Germinal center (tissue), 1 donor: Measurements from ENCODE around the gene OR2A7.
"Not testable (repeated sequence)": the region's sequence is repeated elsewhere in the genome, so short reads cannot be mapped to it uniquely, and the experiment has no call there.

ENCODE experiments used
- DNase-seq: peaks from one replicate; pipeline ENCODE4 v3.0.0; 2012; ENCODE audit warnings: mixed read lengths, low spot score

The OR2A7 gene

GRCh38 chr7:144252307-144252706 is 12.3 kb downstream of the OR2A7 start:
- not testable (repeated sequence) for DNase-seq

- not testable (repeated sequence) for DNase-seq
Measured at GRCh38 chr7:144247674-144248330, 16.8 kb downstream of the OR2A7 start.

GRCh38 chr7:144246967-144247366 is 17.6 kb downstream of the OR2A7 start:
- not testable (repeated sequence) for DNase-seq

DNA sequence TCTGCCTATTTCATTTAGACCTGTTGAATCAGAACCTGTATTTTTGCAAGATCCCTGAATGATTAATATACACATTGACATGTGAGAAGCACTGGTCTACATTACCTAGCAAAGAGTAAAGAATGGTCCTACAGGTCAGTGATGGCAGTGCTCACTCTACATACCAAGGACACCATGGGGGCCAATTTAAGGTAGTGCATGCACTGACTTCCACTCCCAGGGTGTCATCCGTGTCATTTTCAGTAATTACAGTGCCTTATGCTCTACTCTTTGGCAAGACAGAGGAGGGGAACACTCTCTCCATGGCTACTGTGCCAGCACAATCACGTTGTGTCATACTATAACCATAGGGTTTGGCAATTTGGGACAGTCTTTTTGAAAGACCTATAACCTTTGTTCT is 19.2 kb downstream of the OR2A7 start:
- DNase-seq = not testable (repeated sequence)

GRCh38 chr7:144239365-144239764 is 25.2 kb downstream of the OR2A7 start, which contains the start of gene OR2A42:
Gene OR2A42, minus strand, starts transcription at chr7:144239605. Its CDS starts 6,762 bp downstream, at chr7:144232843.
- DNase-seq = not testable (repeated sequence)

- not testable (repeated sequence) for DNase-seq
Measured at GRCh38 chr7:144238530-144239082, 26.0 kb downstream of the OR2A7 start.

DNA sequence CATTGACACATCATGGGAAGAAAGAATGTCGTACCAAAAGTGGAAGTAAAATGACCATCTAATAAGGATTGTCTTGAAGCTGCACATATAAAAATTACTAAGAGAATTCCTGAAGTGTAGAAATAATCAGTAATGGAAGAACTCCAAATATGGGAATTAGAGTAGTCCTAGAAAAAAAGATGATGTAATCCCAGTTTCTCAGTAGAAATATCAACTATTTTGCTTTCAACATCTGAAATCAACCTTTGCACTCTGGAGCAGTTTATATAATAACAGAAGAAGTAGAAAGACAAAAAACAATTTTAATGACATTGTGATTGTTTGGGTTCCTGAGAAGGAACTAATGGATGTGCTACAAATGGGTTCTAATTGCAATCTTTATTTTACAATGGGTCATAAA is 31.6 kb downstream of the OR2A7 start:
- not testable (repeated sequence) for DNase-seq

DNA sequence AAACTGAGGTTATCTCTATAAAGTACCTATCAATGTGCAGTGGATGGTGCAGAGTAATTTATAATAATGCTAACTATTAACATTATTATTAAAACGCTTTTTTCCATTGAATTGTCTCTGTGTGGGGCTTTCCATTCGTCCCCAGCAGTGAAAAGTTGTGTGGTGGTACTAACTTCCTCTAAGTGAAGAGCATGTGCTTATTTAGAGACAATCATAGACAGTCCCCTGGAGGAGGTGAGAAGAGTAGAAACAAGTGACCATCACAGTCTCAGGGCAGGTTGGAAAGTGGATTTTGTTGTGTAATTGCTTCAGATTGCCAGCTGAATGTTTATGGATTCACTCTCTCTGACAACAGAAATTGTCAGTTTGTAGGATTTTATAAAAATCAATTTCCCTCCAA is 33.6 kb downstream of the OR2A7 start:
- not testable (repeated sequence) for DNase-seq

DNA sequence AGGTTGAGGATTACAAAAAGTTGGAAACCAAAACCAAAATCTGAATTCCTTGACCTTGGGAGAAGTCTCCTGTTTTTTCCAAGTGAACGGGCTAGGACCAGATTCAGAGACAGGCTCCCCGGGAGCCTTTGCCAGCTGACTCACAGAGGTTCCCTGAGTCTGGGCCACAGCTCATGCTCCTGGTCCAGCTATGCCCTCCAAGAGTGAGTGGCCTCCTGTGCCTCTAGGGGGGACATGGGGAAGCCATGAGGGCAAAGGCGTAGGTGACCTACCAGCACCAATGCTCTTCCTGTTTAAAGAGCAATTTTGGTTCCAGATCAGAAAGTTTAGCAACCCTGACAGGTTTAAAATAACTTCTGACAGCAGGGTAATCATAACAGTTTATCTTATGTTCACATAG is 35.8 kb downstream of the OR2A7 start:
- DNase-seq = not testable (repeated sequence)

DNA sequence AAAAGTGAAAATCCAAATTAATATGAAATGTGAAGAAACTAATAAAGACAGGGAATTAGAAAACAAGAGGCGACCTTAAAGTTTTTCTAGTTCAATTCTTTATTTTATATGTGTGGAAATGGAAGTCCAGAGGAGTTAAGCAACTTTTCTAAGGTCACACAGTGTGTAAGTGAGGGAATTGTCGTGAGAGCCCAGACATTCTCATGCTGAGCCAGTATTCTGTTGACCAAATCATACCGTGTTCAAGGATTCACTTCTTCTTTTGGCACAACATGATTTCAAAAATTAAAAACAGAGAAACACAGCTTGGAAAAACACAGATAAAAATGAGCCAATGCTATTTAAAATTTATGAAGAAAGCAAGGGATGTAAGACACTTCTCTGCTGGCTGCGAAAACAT is 37.7 kb downstream of the OR2A7 start:
- DNase-seq = not testable (repeated sequence)

DNA sequence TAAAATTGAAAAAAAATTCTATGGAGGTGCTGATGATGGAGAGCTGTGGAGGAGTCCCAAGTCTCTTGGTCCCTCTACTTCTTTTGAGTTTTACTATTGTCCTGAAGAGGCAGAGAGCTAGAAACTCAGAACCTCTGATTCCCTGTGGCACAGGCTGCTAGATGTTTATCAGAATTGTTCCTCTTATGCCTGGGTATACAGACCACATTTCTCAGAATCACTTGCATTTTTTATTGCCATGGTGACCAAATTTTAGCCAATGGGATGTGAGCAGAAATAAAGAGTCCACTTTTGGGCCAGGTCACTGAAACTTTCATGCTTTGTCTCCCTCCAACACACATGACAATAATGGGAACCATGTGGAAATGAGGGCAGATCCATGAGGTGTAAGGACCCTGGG is 40.9 kb downstream of the OR2A7 start:
- not testable (repeated sequence) for DNase-seq

DNA sequence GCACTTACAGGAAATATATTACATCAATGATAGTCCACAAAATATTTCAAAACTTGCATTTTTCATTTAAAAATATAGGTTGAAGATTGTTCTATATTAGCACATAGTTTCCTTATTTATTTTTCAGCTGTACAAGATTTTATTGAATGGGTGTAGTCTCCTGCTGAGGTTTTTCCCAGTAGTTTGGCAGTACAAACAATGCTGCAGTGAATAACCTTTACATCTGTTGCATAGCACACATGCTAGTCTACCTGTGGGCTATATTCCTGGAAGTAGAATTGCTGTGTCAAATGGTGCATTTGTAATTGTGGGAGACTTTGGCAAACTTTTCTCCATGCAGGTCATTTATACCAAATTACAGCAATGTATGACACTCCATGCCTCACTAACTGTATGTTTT is 44.1 kb downstream of the OR2A7 start:
- not testable (repeated sequence) for DNase-seq

DNA sequence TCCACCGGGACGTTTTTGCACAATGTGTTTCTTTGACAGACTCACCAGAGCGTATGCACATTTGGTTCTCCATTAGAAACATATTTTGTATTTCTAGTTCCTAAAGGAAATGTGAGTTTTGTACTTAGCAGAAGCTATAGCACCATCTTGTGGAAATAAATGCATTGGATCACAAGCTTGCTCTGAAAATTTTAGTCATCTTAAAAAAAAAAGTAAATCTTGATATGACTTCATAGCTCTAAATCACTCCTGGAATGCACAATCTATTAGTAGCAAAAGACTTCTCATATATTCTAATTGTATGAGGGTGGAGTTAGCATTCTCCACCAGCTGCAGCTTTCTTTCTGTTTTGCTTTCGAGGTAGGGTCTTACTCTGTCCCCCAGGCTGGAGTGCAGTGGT is 45.4 kb downstream of the OR2A7 start:
- DNase-seq = not testable (repeated sequence)

GRCh38 chr7:144218581-144218980 is 46.0 kb downstream of the OR2A7 start:
- not testable (repeated sequence) for DNase-seq

DNA sequence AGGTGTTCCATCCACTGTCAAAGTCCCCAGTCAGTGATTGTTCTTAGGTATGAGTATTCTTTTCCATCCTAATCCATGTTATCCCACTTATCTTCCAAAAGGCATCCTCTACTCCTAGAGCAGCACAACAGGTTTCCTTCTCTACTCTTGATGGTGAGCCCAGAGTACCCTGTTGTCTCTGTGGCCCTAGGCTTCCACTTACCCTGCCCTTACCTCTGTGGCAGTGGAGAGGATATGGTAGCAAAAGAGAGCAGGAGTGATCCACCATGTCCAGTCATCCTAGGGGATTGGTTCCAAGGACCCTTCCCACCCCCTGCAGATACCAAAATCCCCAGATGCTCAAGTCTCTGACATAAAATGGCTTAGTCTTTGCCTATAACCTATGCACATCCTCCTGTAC is 47.4 kb downstream of the OR2A7 start:
- not testable (repeated sequence) for DNase-seq
